HAP-1 (cell line): ENCODE measurements around the gene NEK1.
"Not testable (repeated sequence)": the region's sequence is repeated elsewhere in the genome, so short reads cannot be mapped to it uniquely, and the experiment has no call there.

Source experiments
- DNase-seq, 2 experiments: peaks; one replicate each; pipeline ENCODE4 v3.0.0-alpha.2; 2016 to 2020; ENCODE audit warnings: low spot score in 2 of 2
- H3K27me3 ChIP-seq: fragments of 250-450 bp; sonication (Bioruptor Pico); 2 replicates; pipeline ENCODE4 v1.5.1; 2020; ENCODE audit warnings: low read depth, mild to moderate bottlenecking, moderate library complexity
- H3K36me3 ChIP-seq: fragments of 250-450 bp; sonication (Bioruptor Pico); replicated peaks from 2 replicates; pipeline ENCODE4 v1.5.1; 2020; ENCODE audit warnings: mild to moderate bottlenecking
- H3K4me1 ChIP-seq: fragments of 250-450 bp; sonication (Bioruptor Pico); 2 replicates; pipeline ENCODE4 v1.5.1; 2020; ENCODE audit warnings: mild to moderate bottlenecking
- H3K4me3 ChIP-seq: fragments of 250-450 bp; sonication (Bioruptor Pico); 2 replicates; pipeline ENCODE4 v1.5.1; 2020; ENCODE audit warnings: mild to moderate bottlenecking, moderate library complexity
- H3K9me3 ChIP-seq: fragments of 250-450 bp; sonication (Bioruptor Pico); 2 replicates; pipeline ENCODE4 v1.5.1; 2020; ENCODE audit warnings: mild to moderate bottlenecking, moderate library complexity
- in situ Hi-C: fragments of 300-500 bp; cut with MboI; formaldehyde crosslinking; loops from 3 replicates; pipeline ENCODE4 v1.14.3; 2020; ENCODE audit warnings: low sequenced_read_pairs, inconsistent platforms, mixed read lengths

The NEK1 gene

DNA sequence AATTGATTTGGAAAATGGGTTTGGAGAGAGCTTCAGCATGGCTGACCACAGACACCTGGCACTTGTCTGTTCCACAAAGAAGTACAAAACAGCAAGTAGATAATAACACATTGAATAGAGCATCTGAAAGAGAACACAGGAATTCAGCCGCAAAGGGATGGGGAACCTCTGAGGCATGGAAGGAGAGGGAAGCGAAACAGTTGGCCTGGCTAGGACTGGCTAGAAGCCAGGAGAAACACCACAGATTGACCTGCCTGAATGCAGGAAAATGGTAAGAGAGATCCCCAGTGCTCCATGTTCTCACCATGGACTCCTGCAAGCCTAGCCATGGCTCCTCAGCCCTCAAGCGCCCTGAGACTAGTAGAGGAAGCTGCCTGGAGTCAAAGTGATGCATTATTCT, 171.9 kb downstream of the NEK1 start:
- no peaks in the 10 kb centered on the region for H3K4me1 ChIP-seq
- in situ Hi-C loops, result no loop called here

DNA sequence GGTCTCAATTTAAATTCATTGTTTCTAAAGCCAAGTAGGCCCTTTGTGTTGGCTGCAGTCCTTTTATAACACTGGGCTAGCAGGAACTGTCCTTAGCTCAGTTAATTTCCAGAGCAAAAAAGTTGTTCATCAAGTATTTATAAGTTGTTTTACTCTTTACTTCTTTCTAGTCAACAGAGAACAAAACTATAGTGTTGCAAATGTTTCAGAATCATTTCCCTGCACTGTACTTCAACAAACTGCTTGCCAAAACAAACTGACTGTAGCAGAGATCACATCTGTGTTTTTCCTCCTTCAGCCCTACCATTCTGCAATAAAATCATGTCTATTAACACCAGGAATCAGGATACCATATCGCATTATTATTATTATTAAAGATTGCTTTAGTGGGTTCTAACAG, 173.1 kb downstream of the NEK1 start:
- DNase-seq, result no peak
- Histone ChIP-seq H3K36me3 (no peaks in the 10 kb centered on the region), H3K9me3 (no peaks in the 10 kb centered on the region), H3K4me1 (no peaks in the 10 kb centered on the region), H3K4me3 (no peak overlapping the region), H3K27me3 (no peaks in the 10 kb centered on the region)
- in situ Hi-C loops, result no loop called here

More for the DNA sequence above, 171.9 kb downstream of the NEK1 start:
- no peak overlapping the region for H3K4me3 ChIP-seq
- H3K27me3 ChIP-seq, result no peaks in the 10 kb centered on the region
- no peak for DNase-seq
- no peaks in the 10 kb centered on the region for H3K36me3 ChIP-seq
- H3K9me3 ChIP-seq, result no peaks in the 10 kb centered on the region

DNA sequence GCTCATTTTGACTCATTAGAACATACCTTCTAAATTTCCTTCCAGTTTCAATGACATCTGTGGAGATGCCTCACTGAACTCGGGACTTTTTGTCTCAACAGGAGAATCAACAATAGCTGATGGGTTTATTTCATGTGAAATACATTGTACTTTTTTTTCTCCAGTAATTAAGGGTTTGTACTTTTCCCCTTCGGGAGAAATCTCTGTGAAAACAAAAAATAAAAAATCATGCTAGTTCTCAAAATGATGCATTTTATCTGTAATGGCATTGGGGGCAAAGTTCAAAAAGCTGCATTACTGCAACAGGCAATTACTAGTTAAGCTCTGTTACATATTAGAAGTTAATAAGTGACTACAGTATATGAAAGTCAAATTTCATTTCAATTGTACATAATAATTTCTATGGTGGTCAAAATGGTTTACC, 174.3 kb downstream of the NEK1 start:
- DNase-seq, result no peak
- Histone ChIP-seq H3K9me3 (no peaks in the 10 kb centered on the region), H3K4me3 (no peak overlapping the region), H3K27me3 (no peaks in the 10 kb centered on the region), H3K4me1 (no peaks in the 10 kb centered on the region), H3K36me3 (no peaks in the 10 kb centered on the region)
- in situ Hi-C loops, result no loop called here

DNA sequence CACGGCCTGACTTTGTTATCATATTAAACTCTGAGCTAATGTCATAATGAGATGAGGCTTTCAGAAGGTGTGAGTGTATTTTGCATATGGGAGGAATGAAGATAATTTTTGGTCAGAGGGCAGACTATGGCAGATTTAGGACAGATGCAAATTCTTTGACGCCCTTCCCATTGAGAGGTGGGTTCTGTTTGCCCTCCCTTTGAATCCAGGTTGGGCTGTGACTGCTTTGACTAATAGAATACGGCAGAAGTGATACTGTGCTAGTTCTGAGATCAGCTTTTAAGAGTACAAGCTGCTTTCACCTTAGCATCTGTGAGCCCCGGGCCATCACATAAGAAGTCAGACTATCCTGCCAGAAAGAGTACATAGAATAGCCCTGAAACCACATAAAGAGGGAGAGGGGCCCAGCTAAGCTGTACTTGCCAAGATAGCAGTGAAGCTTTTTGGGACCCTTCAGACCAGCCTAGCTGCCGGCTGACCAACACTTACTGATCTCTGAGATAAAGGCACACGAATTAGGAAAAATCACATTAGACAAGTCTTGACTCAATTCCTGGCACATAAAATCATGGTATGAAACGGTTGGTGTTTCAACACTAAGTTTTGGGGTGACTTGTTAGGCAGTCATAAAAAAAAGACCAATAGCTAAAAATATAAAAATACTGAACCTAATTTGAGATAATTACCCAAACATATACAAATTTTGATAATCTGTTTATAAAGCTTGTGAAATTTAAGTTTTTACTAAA, 174.9 kb downstream of the NEK1 start:
- no peak for DNase-seq
- H3K36me3 ChIP-seq, result no peaks in the 10 kb centered on the region
- H3K4me3 ChIP-seq, result no peak overlapping the region
- no peaks in the 10 kb centered on the region for H3K9me3 ChIP-seq
- no peaks in the 10 kb centered on the region for H3K4me1 ChIP-seq
- in situ Hi-C loops, result no loop called here
- no peaks in the 10 kb centered on the region for H3K27me3 ChIP-seq

DNA sequence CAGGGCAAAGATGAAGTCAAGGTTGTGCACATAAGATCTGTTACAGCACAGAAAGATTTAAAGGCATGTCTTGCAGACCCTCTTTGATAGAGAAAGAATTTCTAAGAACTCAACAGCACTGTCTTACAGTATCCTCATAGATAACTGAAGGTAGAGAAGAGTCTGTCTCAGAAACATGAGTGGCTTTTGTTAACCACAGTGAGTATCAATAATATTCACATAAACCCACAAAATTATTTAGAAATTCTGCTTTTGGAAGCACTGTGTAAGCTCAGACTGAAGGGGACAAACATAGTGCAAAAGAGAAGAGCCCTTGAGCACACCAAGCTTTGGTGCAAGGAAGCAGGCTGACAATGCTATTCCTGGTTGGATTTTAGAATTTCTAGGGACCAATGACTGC, 175.6 kb downstream of the NEK1 start:
- H3K4me3 ChIP-seq, result no peak overlapping the region

DNA sequence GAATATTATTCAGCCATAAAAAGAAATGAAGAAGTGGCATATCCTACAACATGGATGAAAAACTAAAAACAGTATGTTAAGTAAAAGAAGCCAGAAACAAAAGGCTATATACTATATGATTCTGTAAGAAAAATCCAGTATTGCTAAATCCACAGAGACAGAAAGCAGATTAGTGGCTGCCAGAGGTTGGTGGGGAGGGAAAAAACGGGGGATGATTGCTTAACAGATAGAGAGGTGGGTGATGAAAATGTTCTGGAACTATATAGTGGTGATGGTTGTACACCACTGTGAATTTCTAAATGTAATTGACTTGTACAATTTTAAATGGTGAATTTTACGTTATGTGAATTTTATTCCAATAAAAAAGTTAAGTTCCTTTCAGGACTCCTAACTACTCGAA, 184.0 kb downstream of the NEK1 start:
- DNase-seq, result no peak
- H3K4me1 ChIP-seq, result no peaks in the 10 kb centered on the region
- no peak overlapping the region for H3K4me3 ChIP-seq
- in situ Hi-C loops, result no loop called here
- 0 out of 2 replicates have a peak, but pooled peaks cover 2% of the 10 kb centered on the region for H3K36me3 ChIP-seq
- no peaks in the 10 kb centered on the region for H3K9me3 ChIP-seq
- H3K27me3 ChIP-seq, result no peaks in the 10 kb centered on the region

More for the DNA sequence above, 175.6 kb downstream of the NEK1 start:
- Histone ChIP-seq H3K4me1 (no peaks in the 10 kb centered on the region), H3K36me3 (no peaks in the 10 kb centered on the region), H3K27me3 (no peaks in the 10 kb centered on the region), H3K9me3 (no peaks in the 10 kb centered on the region)
- DNase-seq, result no peak
- in situ Hi-C loops, result no loop called here

DNA sequence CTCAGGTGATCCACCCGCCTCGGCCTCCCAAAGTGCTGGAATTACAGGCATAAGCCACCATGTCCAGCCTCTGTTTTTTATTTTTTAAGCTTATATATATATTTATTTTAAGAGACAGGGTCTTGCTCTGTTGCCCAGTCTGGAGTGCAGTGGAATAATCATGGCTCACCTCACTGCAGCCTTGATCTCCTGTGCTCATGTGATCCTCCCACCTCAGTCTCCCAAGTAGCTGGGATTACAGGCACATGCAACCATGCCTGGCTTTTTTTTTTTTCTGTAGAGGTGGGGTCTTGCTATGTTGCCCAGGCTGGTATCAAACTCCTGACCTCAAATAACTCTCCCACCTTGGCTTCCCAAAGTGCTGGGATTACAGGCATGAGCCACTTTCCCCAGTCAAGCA, 184.7 kb downstream of the NEK1 start:
- in situ Hi-C loops, H3K4me1 ChIP-seq, H3K9me3 ChIP-seq, DNase-seq, H3K36me3 ChIP-seq, H3K27me3 ChIP-seq, H3K4me3 ChIP-seq: not testable (repeated sequence)

DNA sequence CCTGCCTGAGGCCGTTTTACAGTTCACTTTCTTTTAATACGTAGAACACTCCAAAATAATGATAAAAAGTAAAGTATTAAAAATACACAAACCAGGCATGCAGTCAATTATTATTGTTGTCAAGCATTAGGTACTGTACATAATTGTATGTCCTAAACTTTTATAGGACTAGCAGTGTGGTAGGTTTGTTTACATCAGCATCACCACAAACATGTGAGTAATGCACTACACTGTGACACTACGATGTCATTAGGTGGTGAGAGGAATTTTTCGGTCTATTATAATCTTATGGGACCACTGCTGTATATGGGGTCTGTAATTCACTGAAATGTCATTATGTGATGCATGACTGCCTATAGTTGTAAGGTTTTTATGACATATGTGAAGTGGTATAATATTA, 192.1 kb downstream of the NEK1 start:
- no peak for DNase-seq
- H3K4me3 ChIP-seq, result no peak overlapping the region
- no peaks in the 10 kb centered on the region for H3K4me1 ChIP-seq
- no peaks in the 10 kb centered on the region for H3K27me3 ChIP-seq
- 0 out of 2 replicates have a peak, but pooled peaks cover 2% of the 10 kb centered on the region for H3K36me3 ChIP-seq
- no peaks in the 10 kb centered on the region for H3K9me3 ChIP-seq
- in situ Hi-C loops, result no loop called here

DNA sequence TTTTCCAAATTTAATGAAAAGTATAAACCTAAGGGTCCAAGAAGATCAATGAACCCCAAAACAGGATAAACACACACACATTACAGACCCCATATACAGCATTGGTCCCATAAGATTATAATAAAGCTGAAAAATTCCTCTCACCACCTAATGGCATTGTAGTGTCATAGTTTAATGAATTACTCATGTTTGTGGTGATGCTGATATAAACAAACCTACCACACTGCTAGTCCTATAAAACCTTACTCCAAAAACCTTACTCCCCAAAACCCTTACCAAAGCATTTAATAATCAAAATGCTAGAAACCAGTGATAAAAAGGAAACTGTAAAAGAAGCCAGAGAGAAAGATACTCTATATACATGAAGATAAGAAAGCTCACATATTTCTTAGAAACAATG, 193.5 kb downstream of the NEK1 start:
- DNase-seq, result no peak
- in situ Hi-C loops, result no loop called here
- no peaks in the 10 kb centered on the region for H3K27me3 ChIP-seq
- no peaks in the 10 kb centered on the region for H3K4me1 ChIP-seq
- no peak overlapping the region for H3K4me3 ChIP-seq
- no peaks in the 10 kb centered on the region for H3K9me3 ChIP-seq
- no peaks in the 10 kb centered on the region for H3K36me3 ChIP-seq

DNA sequence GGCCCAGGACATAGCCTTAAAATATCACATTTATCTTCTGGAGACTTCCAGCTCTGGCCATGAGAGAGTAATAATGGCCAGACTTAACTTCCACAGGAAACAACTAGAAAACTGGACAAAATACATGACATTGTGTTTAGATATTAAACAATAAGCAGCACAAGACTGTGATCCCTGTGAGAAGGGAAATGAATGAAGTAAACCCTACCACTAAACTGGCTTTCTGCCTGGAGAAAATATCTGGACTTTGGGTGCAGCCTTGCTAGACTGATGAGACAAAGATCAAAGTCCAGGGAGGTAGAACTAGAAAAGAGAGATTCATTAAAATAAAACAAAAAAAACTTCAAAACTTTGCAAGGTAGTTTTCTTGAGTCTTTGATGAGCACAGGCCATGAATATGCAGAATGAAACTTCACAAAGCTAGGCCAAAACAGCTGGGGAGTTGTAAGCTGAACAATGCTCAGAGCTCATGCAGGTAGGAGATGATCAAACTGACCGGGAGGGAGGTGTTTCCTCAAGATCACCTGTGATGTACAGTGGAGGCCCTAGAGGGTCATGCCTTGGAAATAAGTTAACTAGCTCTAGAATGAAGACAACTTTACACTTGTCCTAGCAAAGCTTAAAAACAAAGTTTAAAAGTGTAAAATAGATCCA, 194.6 kb downstream of the NEK1 start:
- no peaks in the 10 kb centered on the region for H3K9me3 ChIP-seq
- in situ Hi-C loops, result no loop called here
- no peak for DNase-seq

DNA sequence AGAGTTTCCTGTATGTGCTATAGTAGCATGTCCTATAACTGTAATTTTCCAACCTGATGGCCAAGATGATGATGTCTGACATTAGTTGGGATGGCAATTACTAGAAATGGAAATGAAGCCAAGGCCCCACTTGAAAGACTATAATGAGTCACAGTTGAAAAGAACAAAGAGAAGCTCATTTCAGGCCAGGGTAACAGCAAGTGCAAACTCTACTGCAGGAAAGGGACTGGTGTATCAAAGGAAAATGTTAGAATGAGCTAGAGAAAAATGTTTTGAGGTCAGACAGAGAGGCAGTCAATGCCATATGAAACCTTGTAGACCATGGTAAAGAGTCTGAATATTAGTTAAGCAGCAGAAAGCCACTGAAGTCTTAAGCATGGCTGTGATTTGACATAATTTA, 195.4 kb downstream of the NEK1 start:
- Histone ChIP-seq H3K4me3 (no peak overlapping the region), H3K4me1 (no peaks in the 10 kb centered on the region), H3K36me3 (no peaks in the 10 kb centered on the region), H3K27me3 (no peaks in the 10 kb centered on the region), H3K9me3 (no peaks in the 10 kb centered on the region)
- in situ Hi-C loops, result no loop called here
- no peak for DNase-seq

More for the DNA sequence above, 194.6 kb downstream of the NEK1 start:
- Histone ChIP-seq H3K27me3 (no peaks in the 10 kb centered on the region), H3K4me1 (no peaks in the 10 kb centered on the region), H3K4me3 (no peak overlapping the region), H3K36me3 (no peaks in the 10 kb centered on the region)

DNA sequence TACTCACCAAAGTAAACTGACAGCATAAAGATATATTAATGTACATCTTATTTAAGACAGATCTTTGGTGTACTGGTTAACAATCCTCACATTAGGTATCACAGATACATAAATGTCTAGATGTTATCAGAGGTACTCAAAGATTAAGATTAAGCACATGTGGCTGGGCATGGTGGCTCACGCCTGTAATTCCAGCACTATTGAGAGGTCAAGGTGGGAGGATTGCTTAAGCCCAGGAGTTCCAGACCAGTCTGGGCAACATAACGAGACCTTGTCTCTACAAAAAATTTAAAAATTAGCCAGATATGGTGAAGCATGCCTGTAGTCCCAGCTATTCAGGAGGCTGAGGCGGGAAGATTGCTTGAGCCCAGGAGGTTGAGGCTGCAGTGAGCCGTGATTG, 195.9 kb downstream of the NEK1 start:
- Histone ChIP-seq H3K4me3 (no peak overlapping the region), H3K36me3 (no peaks in the 10 kb centered on the region), H3K4me1 (no peaks in the 10 kb centered on the region), H3K27me3 (no peaks in the 10 kb centered on the region), H3K9me3 (no peaks in the 10 kb centered on the region)
- no peak for DNase-seq
- in situ Hi-C loops, result no loop called here

DNA sequence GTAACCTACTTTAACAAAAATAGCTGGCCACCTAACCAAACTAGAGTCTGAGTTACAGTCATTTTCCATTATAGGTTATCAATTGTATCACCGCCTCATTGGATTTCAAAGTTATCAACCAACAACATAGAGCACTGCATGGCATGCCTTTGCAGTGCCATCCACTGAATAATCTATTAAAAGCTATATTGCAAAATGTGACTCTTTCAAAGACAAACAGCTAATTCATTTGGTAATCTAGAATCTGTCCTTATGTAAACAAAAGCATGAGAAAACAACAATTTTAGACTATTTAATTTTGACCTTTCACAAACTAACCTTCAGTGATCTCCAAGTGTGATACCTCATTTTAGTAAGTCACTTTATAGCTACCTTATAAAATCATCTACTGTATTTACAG, 197.5 kb downstream of the NEK1 start:
- in situ Hi-C loops, result no loop called here
- Histone ChIP-seq H3K4me3 (no peak overlapping the region), H3K27me3 (no peaks in the 10 kb centered on the region)

DNA sequence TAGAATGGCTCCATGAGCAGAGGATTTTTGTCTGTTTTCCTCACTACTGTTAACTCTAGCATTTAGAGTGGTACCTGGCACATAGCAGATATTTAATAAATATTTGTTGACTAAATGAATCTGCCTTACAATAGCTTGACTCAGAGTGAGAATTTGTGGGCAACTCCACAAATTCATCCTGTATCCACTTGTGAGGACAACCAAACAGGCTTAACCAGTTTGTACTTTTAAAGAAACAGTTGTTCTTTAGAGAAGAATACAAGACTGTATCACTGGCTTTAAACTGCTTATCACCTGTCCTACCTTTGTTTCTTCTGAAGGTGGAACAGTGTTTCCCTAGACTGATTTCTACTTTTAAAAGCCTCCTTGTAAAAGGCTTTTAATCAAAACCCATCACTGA, 200.3 kb downstream of the NEK1 start:
- H3K27me3 ChIP-seq, result no peaks in the 10 kb centered on the region
- H3K4me3 ChIP-seq, result no peak overlapping the region
- H3K36me3 ChIP-seq, result no peaks in the 10 kb centered on the region; the same call in 1 of the 2 replicates
- in situ Hi-C loops, result no loop called here
- H3K9me3 ChIP-seq, result no peaks in the 10 kb centered on the region
- DNase-seq, result no peak
- H3K4me1 ChIP-seq, result no peaks in the 10 kb centered on the region

More for the DNA sequence above, 197.5 kb downstream of the NEK1 start:
- Histone ChIP-seq H3K9me3 (no peaks in the 10 kb centered on the region), H3K4me1 (no peaks in the 10 kb centered on the region), H3K36me3 (no peaks in the 10 kb centered on the region)
- DNase-seq, result no peak
